Naive B cell (primary cell): ENCODE measurements around the gene RANBP17. TPM values are rescaled to one million over a fixed set of nuclear protein-coding genes. Genes with fewer than 3 reads are reported as not detected.
A peak's percentile ranks its signal among the peaks of the same experiment; 100 is the strongest.

Experiments used
- ATAC-seq, 2 donors: fragments of 150-1000 bp; cut with Tn5 transposase; 2 replicates each; pipeline ENCODE4 v1.10.0; 2021; ENCODE audit warnings: low read depth in 2 of 2, mild to moderate bottlenecking in 2 of 2, moderate library complexity in 2 of 2
- DNase-seq: peaks from one replicate; pipeline ENCODE4 v3.0.0; 2022
- H3K27ac Mint-ChIP-seq, 6 donors: one replicate each; pipeline ENCODE4 v1.8.0; 2020 to 2022; ENCODE audit warnings: mild to moderate bottlenecking in 6 of 6, mixed read lengths in 6 of 6, moderate library complexity in 5 of 6, inconsistent platforms in 2 of 6
- H3K27me3 Mint-ChIP-seq, 3 donors: one replicate each; pipeline ENCODE4 v1.8.0; 2021 to 2022; ENCODE audit warnings: mixed read lengths in 3 of 3, mild to moderate bottlenecking in 1 of 3
- H3K36me3 Mint-ChIP-seq, 2 donors: one replicate each; pipeline ENCODE4 v1.8.0; 2020 to 2022; ENCODE audit warnings: mixed read lengths in 2 of 2, inconsistent platforms in 1 of 2, mild to moderate bottlenecking in 1 of 2
- H3K4me1 Mint-ChIP-seq, 3 donors: one replicate each; pipeline ENCODE4 v1.8.0; 2020 to 2022; ENCODE audit warnings: mixed read lengths in 3 of 3, inconsistent platforms in 1 of 3, mild to moderate bottlenecking in 1 of 3, moderate library complexity in 1 of 3
- H3K4me3 Mint-ChIP-seq, 8 donors: one replicate each; pipeline ENCODE4 v1.8.0; 2020 to 2022; ENCODE audit warnings: mild to moderate bottlenecking in 8 of 8, mixed read lengths in 8 of 8, moderate library complexity in 8 of 8, inconsistent platforms in 2 of 8
- H3K9me3 Mint-ChIP-seq, 7 donors: one replicate each; pipeline ENCODE4 v1.8.0; 2020 to 2022; ENCODE audit warnings: mixed read lengths in 7 of 7, mild to moderate bottlenecking in 5 of 7, inconsistent platforms in 2 of 7, moderate library complexity in 1 of 7
- polyA plus RNA-seq, 6 donors: library from polyadenylated mRNA; unstranded; fragments of 300-500 nt; fragmentation: Illumina TruSeq; gene quantifications; one replicate each; pipeline ENCODE4 v1.2.3, GENCODE V29; 2021; ENCODE audit warnings: low read depth in 6 of 6

Gene RANBP17
- polyA plus RNA-seq, 6 donors from 2014 or later: not detected

DNA sequence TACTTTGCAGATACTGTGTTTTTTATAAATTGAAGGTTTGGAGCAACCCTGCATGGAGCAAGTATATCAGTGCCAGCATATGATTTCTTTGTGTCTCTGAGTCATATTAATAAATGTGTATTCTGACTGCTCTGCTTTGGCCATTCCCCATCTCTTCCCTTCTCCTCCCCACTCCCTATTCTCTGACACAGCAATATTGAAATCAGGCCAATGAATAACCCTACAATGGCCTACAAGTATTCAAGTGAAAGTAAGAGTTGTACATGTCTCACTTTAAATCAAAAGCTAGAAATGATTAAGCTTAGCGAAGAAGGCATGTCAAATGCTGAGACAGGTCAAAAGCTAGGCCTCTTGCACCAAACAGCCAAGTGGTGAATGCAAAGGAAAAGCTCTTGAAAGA is 365.0 kb downstream of the RANBP17 start:
- Mint-ChIP-seq H3K4me3 (no peak overlapping the region), H3K27me3 (peaks cover 0 to 14% (median 10%) of the 10 kb centered on the region in 3 donors), H3K4me1 (no peaks in the 10 kb centered on the region), H3K36me3 (no peaks in the 10 kb centered on the region), H3K9me3 (no peaks in the 10 kb centered on the region), H3K27ac (no peak overlapping the region)
- ATAC-seq: no peak
- DNase-seq: no peak

DNA sequence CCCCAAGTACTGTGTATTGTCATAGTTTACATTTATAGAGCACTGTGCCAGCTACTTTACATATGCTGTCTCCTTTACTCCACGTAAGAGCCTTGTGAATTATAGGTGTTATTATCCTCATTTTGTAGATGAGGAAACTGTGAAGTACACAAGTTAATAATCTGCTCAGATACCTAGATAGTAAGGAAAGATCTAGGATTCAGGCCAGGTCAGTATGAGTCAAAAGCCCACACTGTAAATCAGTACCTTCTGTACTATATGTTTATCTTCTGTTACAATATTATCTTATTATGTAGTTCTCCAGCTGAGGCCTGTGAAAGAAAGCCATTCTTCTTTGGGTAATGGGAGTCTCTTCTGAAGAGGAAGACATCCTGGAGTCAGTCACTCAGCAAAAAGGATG is 374.8 kb downstream of the RANBP17 start:
- no peaks in the 10 kb centered on the region for H3K9me3 Mint-ChIP-seq
- peak overlapping the region in 1 of 6 donors; percentile 1 for H3K27ac Mint-ChIP-seq
- no peak for DNase-seq
- H3K4me3 Mint-ChIP-seq: no peak overlapping the region
- no peaks in the 10 kb centered on the region for H3K36me3 Mint-ChIP-seq
- H3K4me1 Mint-ChIP-seq: no peaks in the 10 kb centered on the region
- ATAC-seq: no peak
- H3K27me3 Mint-ChIP-seq: peaks cover 4 to 17% (median 11%) of the 10 kb centered on the region in 3 donors

DNA sequence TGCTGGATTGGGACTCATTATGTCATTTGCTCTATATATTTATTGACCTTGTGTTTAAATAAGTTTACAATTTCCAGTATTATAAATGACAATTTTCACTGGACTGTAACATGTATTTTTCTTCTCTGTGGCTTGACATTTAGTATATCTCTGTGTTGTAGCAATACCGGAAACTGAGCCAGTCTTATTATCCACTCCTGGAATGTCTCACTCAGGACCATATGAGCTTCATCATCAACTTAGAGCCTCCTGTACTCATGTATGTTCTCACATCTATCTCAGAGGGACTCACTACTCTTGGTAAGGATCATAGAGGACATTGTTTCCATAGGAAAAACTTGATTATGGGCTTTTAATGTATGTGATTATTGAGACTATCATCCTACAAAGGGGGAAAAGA is 380.7 kb downstream of the RANBP17 start:
- Mint-ChIP-seq H3K36me3 (no peaks in the 10 kb centered on the region), H3K9me3 (peaks cover 0 to 9% (median 0%) of the 10 kb centered on the region in 7 donors)
- no peak for ATAC-seq

GRCh38 chr5:171246231-171246630 is 384.4 kb downstream of the RANBP17 start:
- ATAC-seq (no peak), DNase-seq (no peak)
- H3K9me3 Mint-ChIP-seq: peaks cover 10 to 36% (median 25%) of the 10 kb centered on the region in 7 donors
- H3K27ac Mint-ChIP-seq: no peak overlapping the region
- H3K27me3 Mint-ChIP-seq: peaks cover 0 to 15% (median 4%) of the 10 kb centered on the region in 3 donors
- no peaks in the 10 kb centered on the region for H3K4me1 Mint-ChIP-seq
- no peak overlapping the region for H3K4me3 Mint-ChIP-seq
- peaks cover 13 to 19% of the 10 kb centered on the region in 2 donors for H3K36me3 Mint-ChIP-seq

More for the DNA sequence above, 380.7 kb downstream of the RANBP17 start:
- Mint-ChIP-seq H3K4me3 (no peak overlapping the region), H3K27ac (no peak overlapping the region), H3K27me3 (peaks cover 2 to 9% (median 9%) of the 10 kb centered on the region in 3 donors), H3K4me1 (no peaks in the 10 kb centered on the region)
- DNase-seq: no peak

DNA sequence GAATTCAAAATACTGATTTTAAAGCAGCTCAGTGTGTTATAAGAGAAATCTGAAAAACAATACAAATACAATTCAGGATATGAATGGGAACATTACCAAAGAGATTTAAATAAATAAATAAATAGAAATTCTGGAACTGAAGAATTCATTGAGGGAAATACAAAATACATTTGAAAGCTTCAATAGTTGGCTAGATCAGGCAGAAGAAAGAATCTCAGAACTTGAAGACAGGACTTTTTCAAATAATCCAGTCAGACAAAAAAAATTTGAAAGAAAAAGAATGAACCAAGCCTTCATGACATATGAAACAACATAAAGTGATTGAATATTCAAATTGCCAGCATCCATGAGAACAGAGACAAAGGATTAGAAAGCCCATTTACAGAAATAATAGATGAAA is 387.6 kb downstream of the RANBP17 start:
- Mint-ChIP-seq H3K4me1 (no peaks in the 10 kb centered on the region), H3K27ac (no peak overlapping the region), H3K4me3 (peak overlapping the region in 1 of 8 donors; percentile 11), H3K9me3 (peaks cover 10 to 47% (median 27%) of the 10 kb centered on the region in 7 donors), H3K27me3 (peaks cover 0 to 15% (median 15%) of the 10 kb centered on the region in 3 donors), H3K36me3 (peaks cover 19% of the 10 kb centered on the region in 2 donors)
- ATAC-seq: no peak
- DNase-seq: no peak

DNA sequence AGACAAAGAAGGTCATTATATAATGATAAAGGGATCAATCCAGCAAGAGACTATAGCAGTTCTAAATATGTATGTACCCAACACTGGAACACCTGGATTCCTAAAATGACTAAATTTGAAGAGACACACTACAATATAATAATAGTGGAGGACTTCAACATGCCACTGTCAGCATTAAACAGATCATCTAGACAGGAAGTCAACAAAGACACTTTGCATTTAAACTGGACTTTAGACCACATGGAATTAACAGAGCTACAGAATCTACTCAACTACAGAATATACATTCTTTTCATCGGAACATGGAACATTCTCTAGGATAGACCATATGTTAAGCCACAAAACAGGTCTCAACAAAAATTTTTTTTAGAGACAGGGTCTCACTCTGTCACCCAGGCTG is 388.9 kb downstream of the RANBP17 start:
- peaks cover 10 to 47% (median 27%) of the 10 kb centered on the region in 7 donors for H3K9me3 Mint-ChIP-seq
- H3K4me1 Mint-ChIP-seq: no peaks in the 10 kb centered on the region
- H3K4me3 Mint-ChIP-seq: no peak overlapping the region
- H3K27me3 Mint-ChIP-seq: peaks cover 0 to 19% (median 15%) of the 10 kb centered on the region in 3 donors
- H3K36me3 Mint-ChIP-seq: peaks cover 19% of the 10 kb centered on the region in 2 donors
- H3K27ac Mint-ChIP-seq: no peak overlapping the region
- ATAC-seq (no peak), DNase-seq (no peak)

DNA sequence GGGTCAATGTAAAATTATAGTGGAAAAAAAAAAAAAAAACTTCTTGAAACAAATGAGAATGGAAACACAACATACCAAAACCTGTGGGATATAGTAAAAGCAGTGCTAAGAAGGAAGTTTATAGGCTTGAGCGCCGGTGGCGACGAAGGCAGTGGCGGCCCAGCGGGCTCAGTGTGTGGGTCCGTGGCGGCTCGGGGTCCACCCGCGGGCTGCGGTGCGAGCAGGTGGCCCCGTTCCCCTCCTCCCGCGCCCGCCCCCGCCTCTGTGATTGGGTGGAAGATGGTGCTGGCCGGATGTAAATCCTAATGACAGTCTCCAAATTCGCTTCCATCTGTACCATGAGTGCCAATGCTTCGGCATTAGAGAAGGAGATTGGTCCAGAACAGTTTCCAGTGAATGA is 389.7 kb downstream of the RANBP17 start:
- no peak for ATAC-seq

DNA sequence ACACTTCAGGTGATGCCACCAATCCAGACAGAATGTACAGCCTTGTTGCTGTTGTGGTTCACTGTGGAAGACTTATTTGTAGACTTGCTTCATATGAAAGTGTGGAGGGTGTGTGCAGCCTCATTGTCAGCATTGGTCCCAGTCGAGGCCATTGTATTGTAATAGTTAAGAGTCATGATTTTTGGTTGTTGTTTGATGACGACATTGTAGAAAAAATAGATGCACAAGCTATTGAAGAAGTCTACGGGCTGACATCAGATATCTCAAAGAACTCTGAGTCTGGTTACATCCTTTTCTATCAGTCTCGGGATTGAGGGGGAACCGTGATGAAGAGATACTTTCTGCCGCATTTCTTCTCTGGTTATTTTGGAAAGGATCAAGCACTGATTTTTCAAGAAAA is 390.9 kb downstream of the RANBP17 start:
- DNase-seq: no peak
- Mint-ChIP-seq H3K4me1 (no peaks in the 10 kb centered on the region), H3K36me3 (peaks cover 19% of the 10 kb centered on the region in 2 donors), H3K27ac (no peak overlapping the region), H3K27me3 (peaks cover 0 to 19% (median 9%) of the 10 kb centered on the region in 3 donors), H3K4me3 (no peak overlapping the region), H3K9me3 (peaks cover 10 to 44% (median 26%) of the 10 kb centered on the region in 7 donors)
- ATAC-seq: no peak

More for the DNA sequence above, 389.7 kb downstream of the RANBP17 start:
- Mint-ChIP-seq H3K9me3 (peaks cover 10 to 47% (median 27%) of the 10 kb centered on the region in 7 donors), H3K36me3 (peaks cover 19% of the 10 kb centered on the region in 2 donors), H3K4me1 (no peaks in the 10 kb centered on the region), H3K27ac (no peak overlapping the region), H3K4me3 (no peak overlapping the region), H3K27me3 (peaks cover 0 to 19% (median 9%) of the 10 kb centered on the region in 3 donors)
- no peak for DNase-seq

- Mint-ChIP-seq H3K9me3 (peaks cover 0 to 4% (median 0%) of the 10 kb centered on the region in 7 donors), H3K27me3 (peaks cover 0 to 10% (median 4%) of the 10 kb centered on the region in 3 donors), H3K27ac (no peak overlapping the region), H3K36me3 (no peaks in the 10 kb centered on the region), H3K4me3 (no peak overlapping the region), H3K4me1 (no peaks in the 10 kb centered on the region)
- ATAC-seq (no peak), DNase-seq (no peak)
These were observed 397.1 kb downstream of the RANBP17 start for GRCh38 chr5:171258737-171259415.

- ATAC-seq (no peak), DNase-seq (no peak)
- Mint-ChIP-seq H3K4me3 (no peak overlapping the region), H3K27me3 (peaks cover 5 to 10% (median 8%) of the 10 kb centered on the region in 3 donors), H3K9me3 (peaks cover 0 to 4% (median 0%) of the 10 kb centered on the region in 7 donors), H3K4me1 (no peaks in the 10 kb centered on the region), H3K36me3 (no peaks in the 10 kb centered on the region), H3K27ac (no peak overlapping the region)
These were observed 399.5 kb downstream of the RANBP17 start for GRCh38 chr5:171261361-171261760.

DNA sequence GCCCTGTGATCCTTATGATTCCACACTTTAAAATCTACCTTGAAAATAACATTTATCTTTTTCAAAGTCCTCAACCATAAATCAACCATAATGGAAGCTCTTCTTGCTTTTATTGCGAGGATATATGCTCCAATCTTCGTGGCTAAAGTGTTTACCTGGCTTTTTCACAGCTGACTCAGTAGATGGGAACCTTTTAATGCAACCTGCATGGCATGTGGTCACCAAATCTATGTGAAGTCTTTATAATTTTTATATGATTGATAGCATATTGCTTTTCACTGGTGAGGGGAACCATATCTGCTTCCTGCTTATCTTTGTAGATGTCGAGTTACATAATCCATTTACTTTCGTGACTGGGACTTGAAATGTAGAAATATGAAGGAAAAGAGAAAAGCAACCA is 400.1 kb downstream of the RANBP17 start:
- H3K27ac Mint-ChIP-seq: no peak overlapping the region
- no peaks in the 10 kb centered on the region for H3K36me3 Mint-ChIP-seq
- no peak for ATAC-seq

GRCh38 chr5:171263181-171263580 is 401.4 kb downstream of the RANBP17 start:
- Mint-ChIP-seq H3K4me3 (no peak overlapping the region), H3K36me3 (no peaks in the 10 kb centered on the region), H3K9me3 (peaks cover 0 to 4% (median 0%) of the 10 kb centered on the region in 7 donors), H3K27ac (no peak overlapping the region), H3K27me3 (peaks cover 5 to 10% (median 8%) of the 10 kb centered on the region in 3 donors), H3K4me1 (no peaks in the 10 kb centered on the region)
- ATAC-seq: no peak
- no peak for DNase-seq

More for the DNA sequence above, 400.1 kb downstream of the RANBP17 start:
- peaks cover 0 to 4% (median 0%) of the 10 kb centered on the region in 7 donors for H3K9me3 Mint-ChIP-seq
- H3K27me3 Mint-ChIP-seq: peaks cover 5 to 10% (median 8%) of the 10 kb centered on the region in 3 donors
- DNase-seq: no peak
- no peak overlapping the region for H3K4me3 Mint-ChIP-seq
- H3K4me1 Mint-ChIP-seq: no peaks in the 10 kb centered on the region

DNA sequence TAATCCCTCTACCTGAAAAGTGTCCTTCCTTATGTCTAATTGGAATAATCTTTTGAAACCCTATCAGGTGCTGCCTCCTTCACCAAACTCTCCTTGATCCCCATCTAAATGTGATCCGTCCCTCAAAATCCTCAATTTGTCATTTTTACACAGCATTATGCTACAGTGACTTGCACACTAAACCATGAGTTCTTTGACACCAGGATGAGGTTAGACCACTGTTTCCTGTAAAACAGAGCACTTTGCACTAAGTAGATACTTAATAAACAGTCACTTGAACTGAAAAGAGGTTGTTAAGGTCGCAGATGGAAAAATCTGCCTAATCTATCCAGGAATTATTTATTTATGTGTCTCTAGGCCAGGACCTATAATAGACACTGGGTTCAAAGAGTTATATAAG is 403.0 kb downstream of the RANBP17 start:
- Mint-ChIP-seq H3K9me3 (no peaks in the 10 kb centered on the region), H3K4me3 (no peak overlapping the region), H3K27me3 (peaks cover 7 to 10% (median 8%) of the 10 kb centered on the region in 3 donors), H3K4me1 (no peaks in the 10 kb centered on the region), H3K36me3 (no peaks in the 10 kb centered on the region), H3K27ac (no peak overlapping the region)
- DNase-seq (no peak), ATAC-seq (no peak)
